NB4 (cell line): Measurements from ENCODE around the gene MT1M.

ENCODE experiments used
- DNase-seq: peaks from one replicate; pipeline ENCODE4 v3.0.0; 2010; ENCODE audit warnings: low read depth
- H3K4me3 ChIP-seq: one replicate; pipeline ENCODE4 v1.5.1; 2011; ENCODE audit warnings: mild to moderate bottlenecking, low read depth, low read length, moderate library complexity
- MYC ChIP-seq: IDR thresholded peaks from 2 replicates; pipeline ENCODE4 v1.6.1; 2011; ENCODE audit warnings: low read depth, low read length
- POLR2A ChIP-seq: IDR thresholded peaks from 2 replicates; pipeline ENCODE4 v1.6.1; 2011; ENCODE audit warnings: mild to moderate bottlenecking; ENCODE audit not compliant: insufficient read length; ENCODE audit errors: extremely low read depth
- TF ChIP-seq, protein P1 (sequence below): IDR thresholded peaks from one replicate; pipeline ENCODE4 v1.5.1; 2012; ENCODE audit warnings: low read depth, low read length
- TF ChIP-seq, protein P2 (sequence below): IDR thresholded peaks from 2 replicates; pipeline ENCODE4 v1.6.1; 2011; ENCODE audit warnings: low read depth, low read length

The MT1M gene

GRCh38 chr16:56636616-56637413 lies 4.4 kb downstream of the MT1M start:
- no peak for DNase-seq
- H3K4me3 ChIP-seq, result no peak overlapping the region
- TF ChIP-seq MYC (no peak), POLR2A (no peak)
- TF ChIP-seq, protein P1, sequence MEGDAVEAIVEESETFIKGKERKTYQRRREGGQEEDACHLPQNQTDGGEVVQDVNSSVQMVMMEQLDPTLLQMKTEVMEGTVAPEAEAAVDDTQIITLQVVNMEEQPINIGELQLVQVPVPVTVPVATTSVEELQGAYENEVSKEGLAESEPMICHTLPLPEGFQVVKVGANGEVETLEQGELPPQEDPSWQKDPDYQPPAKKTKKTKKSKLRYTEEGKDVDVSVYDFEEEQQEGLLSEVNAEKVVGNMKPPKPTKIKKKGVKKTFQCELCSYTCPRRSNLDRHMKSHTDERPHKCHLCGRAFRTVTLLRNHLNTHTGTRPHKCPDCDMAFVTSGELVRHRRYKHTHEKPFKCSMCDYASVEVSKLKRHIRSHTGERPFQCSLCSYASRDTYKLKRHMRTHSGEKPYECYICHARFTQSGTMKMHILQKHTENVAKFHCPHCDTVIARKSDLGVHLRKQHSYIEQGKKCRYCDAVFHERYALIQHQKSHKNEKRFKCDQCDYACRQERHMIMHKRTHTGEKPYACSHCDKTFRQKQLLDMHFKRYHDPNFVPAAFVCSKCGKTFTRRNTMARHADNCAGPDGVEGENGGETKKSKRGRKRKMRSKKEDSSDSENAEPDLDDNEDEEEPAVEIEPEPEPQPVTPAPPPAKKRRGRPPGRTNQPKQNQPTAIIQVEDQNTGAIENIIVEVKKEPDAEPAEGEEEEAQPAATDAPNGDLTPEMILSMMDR, result no peak
- TF ChIP-seq, protein P2, sequence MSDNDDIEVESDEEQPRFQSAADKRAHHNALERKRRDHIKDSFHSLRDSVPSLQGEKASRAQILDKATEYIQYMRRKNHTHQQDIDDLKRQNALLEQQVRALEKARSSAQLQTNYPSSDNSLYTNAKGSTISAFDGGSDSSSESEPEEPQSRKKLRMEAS, result no peak

DNA sequence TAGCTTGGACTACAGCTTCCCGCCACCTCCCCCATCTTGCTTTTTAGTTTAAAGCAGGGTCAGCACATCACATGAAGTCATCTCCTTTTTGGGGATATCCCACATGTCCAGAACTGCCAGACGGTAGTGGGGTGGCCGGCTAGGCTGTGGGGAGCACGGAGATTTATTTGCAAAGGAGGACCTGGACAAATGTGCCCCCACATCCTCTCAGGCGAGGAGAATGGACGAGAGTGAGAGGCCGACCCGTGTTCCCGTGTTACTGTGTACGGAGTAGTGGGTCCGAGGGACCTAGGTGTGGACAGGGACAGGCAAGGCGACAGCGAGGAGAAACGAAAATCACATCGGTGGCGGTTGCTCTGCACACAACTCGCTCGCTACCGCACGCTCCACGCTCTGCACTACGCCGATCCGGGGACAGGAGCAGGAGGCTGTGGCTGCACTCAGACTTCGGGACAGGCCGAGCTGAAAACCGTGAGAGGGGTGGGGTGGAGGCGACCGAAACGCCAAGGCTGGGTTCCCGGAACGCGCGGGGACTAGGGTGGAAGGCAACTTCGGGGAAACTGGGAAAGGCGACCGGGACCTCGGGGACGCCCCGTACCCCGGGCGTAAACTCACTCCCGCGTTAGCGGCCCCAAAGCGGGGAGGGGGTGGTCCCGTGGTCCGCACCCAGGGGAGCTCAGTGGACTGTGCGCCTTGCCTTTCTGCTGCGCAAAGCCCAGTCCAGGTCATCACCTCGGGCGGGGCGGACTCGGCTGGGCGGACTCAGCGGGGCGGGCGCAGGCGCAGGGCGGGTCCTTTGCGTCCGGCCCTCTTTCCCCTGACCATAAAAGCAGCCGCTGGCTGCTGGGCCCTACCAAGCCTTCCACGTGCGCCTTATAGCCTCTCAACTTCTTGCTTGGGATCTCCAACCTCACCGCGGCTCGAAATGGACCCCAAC lies 5.6 kb downstream of the MT1M start, which contains the start of gene MT1A:
Gene MT1A (plus strand): TSS at position 853 of the 937 bp plus-strand sequence. CDS start 73 bp downstream, at position 926.
- no peak for DNase-seq
- TF ChIP-seq POLR2A (no peak), MYC (no peak)
- TF ChIP-seq, protein P2, result no peak
- TF ChIP-seq, protein P1, result no peak
- H3K4me3 ChIP-seq, result no peak within 1 kb of the TSS

GRCh38 chr16:56639045-56639444 lies 6.6 kb downstream of the MT1M start:
- no peak for TF ChIP-seq POLR2A
- no peak for TF ChIP-seq MYC
- TF ChIP-seq, protein P2, result no peak
- TF ChIP-seq, protein P1, result no peak
- H3K4me3 ChIP-seq, result no peak overlapping the region
- no peak for DNase-seq

- TF ChIP-seq, protein P1, result no peak
- TF ChIP-seq MYC, result no peak
- TF ChIP-seq, protein P2, result no peak
- TF ChIP-seq POLR2A, result no peak
- DNase-seq, result no peak
- no peak overlapping the region for H3K4me3 ChIP-seq
Observed at GRCh38 chr16:56640076-56640475, 7.6 kb downstream of the MT1M start.

DNA sequence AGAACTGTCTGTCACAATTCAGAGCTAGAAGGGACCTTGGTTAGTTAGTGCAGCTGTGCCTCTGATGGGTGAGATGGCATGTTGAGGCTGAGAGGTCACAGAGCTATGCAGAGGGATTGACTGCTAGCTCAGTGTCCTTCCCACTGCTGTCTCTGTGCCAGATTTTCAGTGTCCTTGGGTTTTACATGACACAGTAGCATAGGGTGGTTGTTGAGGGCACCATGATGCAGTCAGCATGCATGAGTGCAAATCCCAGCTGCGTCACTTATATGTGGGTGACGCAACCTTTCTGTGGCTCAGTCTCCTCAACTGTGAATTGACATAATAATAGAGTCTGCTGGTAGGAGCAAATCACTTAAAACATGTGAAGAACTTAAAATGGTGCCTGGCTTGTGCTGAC lies 8.7 kb downstream of the MT1M start:
- TF ChIP-seq POLR2A (no peak), MYC (no peak)
- TF ChIP-seq, protein P2, result no peak
- TF ChIP-seq, protein P1, result no peak
- no peak for DNase-seq
- no peak overlapping the region for H3K4me3 ChIP-seq
